ENCODE data around the gene CHRM4.
"Not testable (repeated sequence)": the region's sequence is repeated elsewhere in the genome, so short reads cannot be mapped to it uniquely, and the experiment has no call there.

Gene CHRM4

GRCh38 chr11:46382646-46383403 is 8.8 kb downstream of the CHRM4 start:
- peak overlapping the region; percentile 47 to 81 for H3K9ac ChIP-seq (ENCODE audit: low read depth in 1 of 2, low read length in 2 of 2)
- no peak overlapping the region for H3K27ac ChIP-seq (ENCODE audit: low read depth, low read length)
- peaks cover 6 to 14% of the 10 kb centered on the region in 2 donors for H3K27me3 ChIP-seq (ENCODE audit: control insufficient read depth in 1 of 2, insufficient read depth in 2 of 2, low read length in 2 of 2)
- H3K4me3 ChIP-seq (ENCODE audit: low read depth in 1 of 2, low read length in 2 of 2): peak overlapping the region; percentile 71 to 77
- H3K36me3 ChIP-seq (ENCODE audit: control insufficient read depth in 1 of 2, insufficient read depth in 2 of 2, low read length in 2 of 2): peaks cover 0 to 8% of the 10 kb centered on the region in 2 donors
- H3K4me1 ChIP-seq (ENCODE audit: control insufficient read depth in 1 of 2, insufficient read depth in 2 of 2, low read length in 2 of 2): peaks cover 30 to 31% of the 10 kb centered on the region in 2 donors
- no peaks in the 10 kb centered on the region for H3K9me3 ChIP-seq (ENCODE audit: control insufficient read depth in 1 of 2, low read length in 2 of 2)

- Histone ChIP-seq H3K4me3 (ENCODE audit: low read depth in 1 of 2, low read length in 2 of 2) (peak overlapping the region; percentile 71 to 77), H3K27me3 (ENCODE audit: control insufficient read depth in 1 of 2, insufficient read depth in 2 of 2, low read length in 2 of 2) (peaks cover 0 to 9% of the 10 kb centered on the region in 2 donors), H3K9ac (ENCODE audit: low read depth in 1 of 2, low read length in 2 of 2) (peak overlapping the region; percentile 47 to 81), H3K9me3 (ENCODE audit: control insufficient read depth in 1 of 2, low read length in 2 of 2) (no peaks in the 10 kb centered on the region), H3K27ac (ENCODE audit: low read depth, low read length) (peak overlapping the region; percentile 56), H3K4me1 (ENCODE audit: control insufficient read depth in 1 of 2, insufficient read depth in 2 of 2, low read length in 2 of 2) (peaks cover 30% of the 10 kb centered on the region in 2 donors), H3K36me3 (ENCODE audit: control insufficient read depth in 1 of 2, insufficient read depth in 2 of 2, low read length in 2 of 2) (peaks cover 0 to 14% of the 10 kb centered on the region in 2 donors)
Measured at GRCh38 chr11:46381819-46382645, 9.5 kb downstream of the CHRM4 start.

- Histone ChIP-seq H3K27me3 (ENCODE audit: control insufficient read depth in 1 of 2, insufficient read depth in 2 of 2, low read length in 2 of 2) (peaks cover 0 to 7% of the 10 kb centered on the region in 2 donors), H3K9me3 (ENCODE audit: control insufficient read depth in 1 of 2, low read length in 2 of 2) (no peaks in the 10 kb centered on the region), H3K9ac (ENCODE audit: low read depth in 1 of 2, low read length in 2 of 2) (peak within 1 kb of the TSS; percentile 74 to 82), H3K27ac (ENCODE audit: low read depth, low read length) (peak within 1 kb of the TSS; percentile 92), H3K4me1 (ENCODE audit: control insufficient read depth in 1 of 2, insufficient read depth in 2 of 2, low read length in 2 of 2) (peaks cover 30% of the 10 kb centered on the region in 2 donors), H3K4me3 (ENCODE audit: low read depth in 1 of 2, low read length in 2 of 2) (peak within 1 kb of the TSS; percentile 77 to 80), H3K36me3 (ENCODE audit: control insufficient read depth in 1 of 2, insufficient read depth in 2 of 2, low read length in 2 of 2) (peaks cover 4 to 21% of the 10 kb centered on the region in 2 donors)
Measured at GRCh38 chr11:46381048-46381818, 10.3 kb downstream of the CHRM4 start, which contains the start of gene MDK. MDK (plus strand) TSS chr11:46381669; CDS start chr11:46382058, 389 bp downstream.

GRCh38 chr11:46380340-46381047 is 11.1 kb downstream of the CHRM4 start:
- Histone ChIP-seq H3K36me3 (ENCODE audit: control insufficient read depth in 1 of 2, insufficient read depth in 2 of 2, low read length in 2 of 2) (peaks cover 4 to 28% of the 10 kb centered on the region in 2 donors), H3K4me3 (ENCODE audit: low read depth in 1 of 2, low read length in 2 of 2) (peak overlapping the region; percentile 69 to 80), H3K4me1 (ENCODE audit: control insufficient read depth in 1 of 2, insufficient read depth in 2 of 2, low read length in 2 of 2) (peaks cover 30% of the 10 kb centered on the region in 2 donors), H3K27me3 (ENCODE audit: control insufficient read depth in 1 of 2, insufficient read depth in 2 of 2, low read length in 2 of 2) (peaks cover 0 to 4% of the 10 kb centered on the region in 2 donors), H3K27ac (ENCODE audit: low read depth, low read length) (peak overlapping the region; percentile 92), H3K9me3 (ENCODE audit: control insufficient read depth in 1 of 2, low read length in 2 of 2) (no peaks in the 10 kb centered on the region), H3K9ac (ENCODE audit: low read depth in 1 of 2, low read length in 2 of 2) (peak overlapping the region; percentile 74 to 82)

GRCh38 chr11:46379482-46380293 is 11.9 kb downstream of the CHRM4 start:
- peak overlapping the region; percentile 42 for H3K27ac ChIP-seq (ENCODE audit: low read depth, low read length)
- H3K9ac ChIP-seq (ENCODE audit: low read depth in 1 of 2, low read length in 2 of 2); H3K27me3 ChIP-seq (ENCODE audit: control insufficient read depth in 1 of 2, insufficient read depth in 2 of 2, low read length in 2 of 2); H3K4me3 ChIP-seq (ENCODE audit: low read depth in 1 of 2, low read length in 2 of 2); H3K9me3 ChIP-seq (ENCODE audit: control insufficient read depth in 1 of 2, low read length in 2 of 2): not testable (repeated sequence)
- H3K4me1 ChIP-seq (ENCODE audit: control insufficient read depth in 1 of 2, insufficient read depth in 2 of 2, low read length in 2 of 2): peaks cover 25 to 26% of the 10 kb centered on the region in 2 donors
- H3K36me3 ChIP-seq (ENCODE audit: control insufficient read depth in 1 of 2, insufficient read depth in 2 of 2, low read length in 2 of 2): peaks cover 4 to 36% of the 10 kb centered on the region in 2 donors

GRCh38 chr11:46378811-46379481 is 12.6 kb downstream of the CHRM4 start:
- Histone ChIP-seq H3K4me1 (ENCODE audit: control insufficient read depth in 1 of 2, insufficient read depth in 2 of 2, low read length in 2 of 2) (peaks cover 19 to 20% of the 10 kb centered on the region in 2 donors), H3K9ac (ENCODE audit: low read depth in 1 of 2, low read length in 2 of 2) (no peak overlapping the region), H3K9me3 (ENCODE audit: control insufficient read depth in 1 of 2, low read length in 2 of 2) (no peaks in the 10 kb centered on the region), H3K4me3 (ENCODE audit: low read depth in 1 of 2, low read length in 2 of 2) (no peak overlapping the region), H3K36me3 (ENCODE audit: control insufficient read depth in 1 of 2, insufficient read depth in 2 of 2, low read length in 2 of 2) (peaks cover 4 to 40% of the 10 kb centered on the region in 2 donors), H3K27ac (ENCODE audit: low read depth, low read length) (no peak overlapping the region), H3K27me3 (ENCODE audit: control insufficient read depth in 1 of 2, insufficient read depth in 2 of 2, low read length in 2 of 2) (no peaks in the 10 kb centered on the region)

GRCh38 chr11:46378296-46378695 is 13.3 kb downstream of the CHRM4 start:
- Histone ChIP-seq H3K27ac (ENCODE audit: low read depth, low read length) (no peak overlapping the region), H3K4me3 (ENCODE audit: low read depth in 1 of 2, low read length in 2 of 2) (no peak overlapping the region), H3K27me3 (ENCODE audit: control insufficient read depth in 1 of 2, insufficient read depth in 2 of 2, low read length in 2 of 2) (no peaks in the 10 kb centered on the region), H3K36me3 (ENCODE audit: control insufficient read depth in 1 of 2, insufficient read depth in 2 of 2, low read length in 2 of 2) (peaks cover 4 to 45% of the 10 kb centered on the region in 2 donors), H3K9ac (ENCODE audit: low read depth in 1 of 2, low read length in 2 of 2) (no peak overlapping the region), H3K4me1 (ENCODE audit: control insufficient read depth in 1 of 2, insufficient read depth in 2 of 2, low read length in 2 of 2) (peaks cover 12 to 15% of the 10 kb centered on the region in 2 donors), H3K9me3 (ENCODE audit: control insufficient read depth in 1 of 2, low read length in 2 of 2) (no peaks in the 10 kb centered on the region)

GRCh38 chr11:46377831-46378230 is 13.7 kb downstream of the CHRM4 start:
- H3K4me3 ChIP-seq (ENCODE audit: low read depth in 1 of 2, low read length in 2 of 2): no peak overlapping the region
- no peaks in the 10 kb centered on the region for H3K9me3 ChIP-seq (ENCODE audit: control insufficient read depth in 1 of 2, low read length in 2 of 2)
- peaks cover 4 to 45% of the 10 kb centered on the region in 2 donors for H3K36me3 ChIP-seq (ENCODE audit: control insufficient read depth in 1 of 2, insufficient read depth in 2 of 2, low read length in 2 of 2)
- H3K4me1 ChIP-seq (ENCODE audit: control insufficient read depth in 1 of 2, insufficient read depth in 2 of 2, low read length in 2 of 2): peaks cover 8 to 10% of the 10 kb centered on the region in 2 donors
- no peaks in the 10 kb centered on the region for H3K27me3 ChIP-seq (ENCODE audit: control insufficient read depth in 1 of 2, insufficient read depth in 2 of 2, low read length in 2 of 2)
- H3K9ac ChIP-seq (ENCODE audit: low read depth in 1 of 2, low read length in 2 of 2): no peak overlapping the region
- no peak overlapping the region for H3K27ac ChIP-seq (ENCODE audit: low read depth, low read length)
